Measurements from ENCODE around the gene EPHA6.
A peak's percentile ranks its signal among the peaks of the same experiment; 100 is the strongest.

EPHA6 gene

GRCh38 chr3:97736928-97737327 is 922.5 kb downstream of the EPHA6 start:
- TF ChIP-seq CTCF (IDR thresholded peaks at IDR 0.05; ENCODE audit: low read depth, low read length), result no peak
- no peak overlapping the region for H3K4me3 ChIP-seq (ENCODE audit: low read depth, low read length)

GRCh38 chr3:97738761-97739160 is 924.4 kb downstream of the EPHA6 start:
- no peak overlapping the region for H3K4me3 ChIP-seq (ENCODE audit: low read depth, low read length)
- TF ChIP-seq CTCF (IDR thresholded peaks at IDR 0.05; ENCODE audit: low read depth, low read length), result no peak

GRCh38 chr3:97742036-97742435 is 927.6 kb downstream of the EPHA6 start:
- no peak overlapping the region for H3K4me3 ChIP-seq (ENCODE audit: low read depth, low read length)
- TF ChIP-seq CTCF (IDR thresholded peaks at IDR 0.05; ENCODE audit: low read depth, low read length), result no peak

- TF ChIP-seq CTCF (IDR thresholded peaks at IDR 0.05; ENCODE audit: low read depth, low read length), result no peak
Observed at GRCh38 chr3:97744289-97744688, 929.9 kb downstream of the EPHA6 start.

GRCh38 chr3:97763586-97764406 is 949.4 kb downstream of the EPHA6 start:
- TF ChIP-seq CTCF (IDR thresholded peaks at IDR 0.05; ENCODE audit: low read depth, low read length), result no peak

More at GRCh38 chr3:97744289-97744688, 929.9 kb downstream of the EPHA6 start:
- no peak overlapping the region for H3K4me3 ChIP-seq (ENCODE audit: low read depth, low read length)

GRCh38 chr3:97764407-97765238 is 950.2 kb downstream of the EPHA6 start, which contains the start of gene ARL6:
ARL6 (plus strand) TSS chr3:97764758; CDS start chr3:97768108, 3,350 bp downstream.
- no peak for TF ChIP-seq CTCF (IDR thresholded peaks at IDR 0.05; ENCODE audit: low read depth, low read length)
- H3K4me3 ChIP-seq (ENCODE audit: low read depth, low read length), result peak within 1 kb of the TSS; percentile 93

More at GRCh38 chr3:97763586-97764406, 949.4 kb downstream of the EPHA6 start:
- H3K4me3 ChIP-seq (ENCODE audit: low read depth, low read length), result peak overlapping the region; percentile 93
